Glomerular endothelial cell (primary cell): ENCODE measurements around the gene CLC. TPM values are rescaled to one million over a fixed set of nuclear protein-coding genes. Genes with fewer than 3 reads are reported as not detected.

Source experiments
- total RNA-seq: library from RNA; depleted of rRNA; stranded (reverse); fragments of >200 nt; gene quantifications from 2 replicates; pipeline ENCODE4 v1.2.3, GENCODE V29; 2015

Gene CLC
- total RNA-seq, 1 donor from 2014 or later: not detected

Other genes with a start within 250 kb of the CLC start
- gene DLL3, start 239.1 kb downstream of the CLC start, total RNA-seq: 0.87 and 2.0 TPM in 2 replicates
- not detected in 2 replicates for gene SELENOV, start 222.9 kb downstream of the CLC start, total RNA-seq
- 1.5 and 4.1 TPM in 2 replicates for gene EID2B, start 205.2 kb downstream of the CLC start, total RNA-seq
- 11.4 and 19.0 TPM in 2 replicates for gene EID2, start 197.9 kb downstream of the CLC start, total RNA-seq
- gene LGALS13, start 135.5 kb downstream of the CLC start, total RNA-seq: not detected in 2 replicates
- not detected in 2 replicates for gene LGALS16, start 82.1 kb downstream of the CLC start, total RNA-seq
- gene LGALS14, start 33.5 kb downstream of the CLC start, total RNA-seq: not detected in 2 replicates
- not detected in 2 replicates for gene LEUTX, start 40.8 kb upstream of the CLC start, total RNA-seq
- gene DYRK1B, start 96.1 kb upstream of the CLC start, total RNA-seq: 34.7 and 40.4 TPM in 2 replicates
- gene FBL, start 108.3 kb upstream of the CLC start, total RNA-seq: 108 and 123 TPM in 2 replicates
- gene FCGBP, start 196.6 kb upstream of the CLC start, total RNA-seq: 0.12 and 0.82 TPM in 2 replicates
- 132 TPM in 2 replicates for gene PSMC4, start 233.1 kb upstream of the CLC start, total RNA-seq